H9 (cell line): ENCODE measurements around the gene TCF7L2. TPM values are rescaled to one million over a fixed set of nuclear protein-coding genes. Genes with fewer than 3 reads are reported as not detected.

Experiments used
- DNase-seq: peaks from one replicate; pipeline ENCODE4 v3.0.0-alpha.2; 2017
- H2AFZ ChIP-seq: one replicate; pipeline ENCODE4 v1.6.1; 2013; ENCODE audit warnings: mild to moderate bottlenecking, low read length, control low read depth, moderate library complexity
- H2AK5ac ChIP-seq: 2 replicates; pipeline ENCODE4 v1.6.1; 2013; ENCODE audit warnings: low read length, control low read depth, mixed read lengths; ENCODE audit not compliant: insufficient read length
- H2BK120ac ChIP-seq: one replicate; pipeline ENCODE4 v1.6.1; 2013; ENCODE audit warnings: low read depth, mild to moderate bottlenecking, low read length, control low read depth, inconsistent platforms; ENCODE audit not compliant: poor library complexity, severe bottlenecking
- H2BK12ac ChIP-seq: 2 replicates; pipeline ENCODE4 v1.6.1; 2013; ENCODE audit warnings: low read length, control low read depth, mixed read lengths, low read depth; ENCODE audit not compliant: insufficient read length
- H2BK15ac ChIP-seq: 2 replicates; pipeline ENCODE4 v1.6.1; 2013; ENCODE audit warnings: low read depth, low read length, control low read depth
- H2BK20ac ChIP-seq: one replicate; pipeline ENCODE4 v1.6.1; 2013; ENCODE audit warnings: low read depth, mild to moderate bottlenecking, low read length, control low read depth, inconsistent platforms; ENCODE audit not compliant: poor library complexity, severe bottlenecking
- H2BK5ac ChIP-seq: 2 replicates; pipeline ENCODE4 v1.6.1; 2013; ENCODE audit warnings: low read length, control low read depth, mixed read lengths; ENCODE audit not compliant: insufficient read length
- H3K14ac ChIP-seq: 2 replicates; pipeline ENCODE4 v1.6.1; 2013; ENCODE audit warnings: low read length, control low read depth; ENCODE audit not compliant: insufficient read depth
- H3K18ac ChIP-seq: 2 replicates; pipeline ENCODE4 v1.6.1; 2013; ENCODE audit warnings: low read depth, mild to moderate bottlenecking, mixed read lengths, low read length, control low read depth; ENCODE audit not compliant: insufficient read length
- H3K23ac ChIP-seq: 2 replicates; pipeline ENCODE4 v1.6.1; 2013; ENCODE audit warnings: low read length, control low read depth, mixed read lengths, low read depth; ENCODE audit not compliant: insufficient read length
- H3K23me2 ChIP-seq: 2 replicates; pipeline ENCODE4 v1.6.1; 2013; ENCODE audit warnings: low read depth, mild to moderate bottlenecking, mixed read lengths, low read length, control low read depth; ENCODE audit not compliant: insufficient read length, poor library complexity, severe bottlenecking
- H3K27ac ChIP-seq: 2 replicates; pipeline ENCODE4 v1.5.1; 2013; ENCODE audit warnings: low read length, control low read depth, mixed read lengths, low read depth; ENCODE audit not compliant: insufficient read length
- H3K27me3 ChIP-seq: 2 replicates; pipeline ENCODE4 v1.6.1; 2013; ENCODE audit warnings: low read length, control low read depth, inconsistent platforms; ENCODE audit not compliant: insufficient read depth
- H3K4ac ChIP-seq: 2 replicates; pipeline ENCODE4 v1.6.1; 2013; ENCODE audit warnings: low read depth, mild to moderate bottlenecking, control low read depth, inconsistent platforms, low read length, moderate library complexity
- H3K4me1 ChIP-seq: 2 replicates; pipeline ENCODE4 v1.6.1; 2013; ENCODE audit warnings: low read length, control low read depth, inconsistent platforms; ENCODE audit not compliant: insufficient read depth
- H3K4me2 ChIP-seq: 2 replicates; pipeline ENCODE4 v1.6.1; 2013; ENCODE audit warnings: low read length, control low read depth, mixed read lengths; ENCODE audit not compliant: insufficient read length, insufficient read depth
- H3K56ac ChIP-seq: 2 replicates; pipeline ENCODE4 v1.6.1; 2013; ENCODE audit warnings: low read depth, mild to moderate bottlenecking, mixed read lengths, low read length, control low read depth; ENCODE audit not compliant: insufficient read length
- H3K79me1 ChIP-seq: 2 replicates; pipeline ENCODE4 v1.6.1; 2013; ENCODE audit warnings: low read depth, mild to moderate bottlenecking, moderate library complexity, low read length, control low read depth, inconsistent platforms; ENCODE audit not compliant: insufficient read depth, poor library complexity, severe bottlenecking
- H3K79me2 ChIP-seq: 2 replicates; pipeline ENCODE4 v1.6.1; 2013; ENCODE audit warnings: low read length, control low read depth, inconsistent platforms; ENCODE audit not compliant: insufficient read depth
- H3K9ac ChIP-seq: 2 replicates; pipeline ENCODE4 v1.6.1; 2013; ENCODE audit warnings: low read length, control low read depth, mixed read lengths; ENCODE audit not compliant: insufficient read length; ENCODE audit errors: extremely low read depth
- H3K9me3 ChIP-seq: one replicate; pipeline ENCODE4 v1.6.1; 2013; ENCODE audit warnings: low read depth, low read length, inconsistent platforms; ENCODE audit not compliant: control insufficient read depth
- H3T11ph ChIP-seq: one replicate; pipeline ENCODE4 v1.6.1; 2013; ENCODE audit warnings: mild to moderate bottlenecking, low read length, control low read depth, inconsistent platforms
- H4K20me1 ChIP-seq: one replicate; pipeline ENCODE4 v1.6.1; 2013; ENCODE audit not compliant: control insufficient read depth, insufficient read length, insufficient read depth
- H4K5ac ChIP-seq: 2 replicates; pipeline ENCODE4 v1.6.1; 2013; ENCODE audit warnings: low read depth, mild to moderate bottlenecking, mixed read lengths, low read length, control low read depth; ENCODE audit not compliant: insufficient read length
- H4K8ac ChIP-seq: replicated peaks from 2 replicates; pipeline ENCODE4 v1.6.1; 2013; ENCODE audit warnings: low read length, control low read depth, mixed read lengths, low read depth; ENCODE audit not compliant: insufficient read length
- H4K91ac ChIP-seq: 2 replicates; pipeline ENCODE4 v1.6.1; 2013; ENCODE audit warnings: low read depth, mild to moderate bottlenecking, moderate library complexity, mixed read lengths, low read length, control low read depth; ENCODE audit not compliant: insufficient read length
- H3K27ac Mint-ChIP-seq, 3 experiments: 2 replicates in 2 of 3; 3 replicates in 1 of 3; pipeline ENCODE4 v1.8.0; 2020 to 2021; ENCODE audit warnings: mixed read lengths in 3 of 3, mild to moderate bottlenecking in 1 of 3, moderate library complexity in 1 of 3
- H3K27me3 Mint-ChIP-seq: 2 replicates; pipeline ENCODE4 v1.8.0; 2021; ENCODE audit warnings: low read depth, mild to moderate bottlenecking, moderate library complexity, mixed read lengths
- H3K36me3 Mint-ChIP-seq, 3 experiments: 2 replicates in 2 of 3; 3 replicates in 1 of 3; pipeline ENCODE4 v1.8.0; 2020 to 2021; ENCODE audit warnings: low read depth in 3 of 3, mixed read lengths in 3 of 3; ENCODE audit not compliant: insufficient read depth in 1 of 3
- H3K4me1 Mint-ChIP-seq, 2 experiments: 2 replicates each; pipeline ENCODE4 v1.8.0; 2020; ENCODE audit warnings: mixed read lengths in 2 of 2
- H3K4me3 Mint-ChIP-seq, 2 experiments: 2 replicates in 1 of 2; 3 replicates in 1 of 2; pipeline ENCODE4 v1.8.0; 2020 to 2021; ENCODE audit warnings: mild to moderate bottlenecking in 2 of 2, mixed read lengths in 2 of 2, moderate library complexity in 1 of 2
- H3K9me3 Mint-ChIP-seq, 2 experiments: 2 replicates in 1 of 2; 3 replicates in 1 of 2; pipeline ENCODE4 v1.8.0; 2020; ENCODE audit warnings: mild to moderate bottlenecking in 2 of 2, mixed read lengths in 2 of 2, moderate library complexity in 1 of 2
- CTCF ChIP-seq: fragments of 200-600 bp; sonication (generic); conservative IDR thresholded peaks from 3 replicates; pipeline ENCODE4 v1.8.0; 2021; ENCODE audit warnings: antibody characterized with exemption, mild to moderate bottlenecking
- WGBS: extraction: QIAGEN DNeasy Blood & Tissue Kit; methylation state at CpG from one replicate; pipeline ENCODE4 v1.1.7; 2013; ENCODE audit warnings: missing lambda C conversion rate, low lambda C conversion rate, mixed read lengths; ENCODE audit not compliant: insufficient read length; ENCODE audit errors: extremely low coverage; 5-methylcytosine and 5-hydroxymethylcytosine counted together
- total RNA-seq: library from RNA; stranded (reverse); gene quantifications from 2 replicates; pipeline ENCODE4 v1.2.1, GENCODE V29; 2021

Gene TCF7L2
- total RNA-seq, 1 experiment from 2014 or later = 71.1 TPM

GRCh38 chr10:113161066-113161465, 211.0 kb downstream of the TCF7L2 start:
- H3K23ac ChIP-seq = no peak overlapping the region
- no peak for DNase-seq
- H3K18ac ChIP-seq = no peak overlapping the region
- no peak overlapping the region for H2AFZ ChIP-seq
- no peak overlapping the region for H3K14ac ChIP-seq
- no peaks in the 10 kb centered on the region for H3K27me3 Mint-ChIP-seq
- H2BK120ac ChIP-seq = no peak overlapping the region
- H3K9me3 Mint-ChIP-seq = no peaks in the 10 kb centered on the region; a peak in 1 of 5 replicates
- H4K20me1 ChIP-seq = no peaks in the 10 kb centered on the region
- no peak overlapping the region for H4K8ac ChIP-seq
- H3K4ac ChIP-seq = no peak overlapping the region
- no peak overlapping the region for H2BK5ac ChIP-seq
- H3K4me2 ChIP-seq = no peak overlapping the region
- no peak overlapping the region for H3K9ac ChIP-seq
- no CpG with 5 or more reads among the region's 6 CpGs for WGBS
- no peak overlapping the region for H2BK12ac ChIP-seq
- H3K79me2 ChIP-seq = no peaks in the 10 kb centered on the region
- no peaks in the 10 kb centered on the region for H3K23me2 ChIP-seq
- no peak overlapping the region for H2BK15ac ChIP-seq
- H4K5ac ChIP-seq = no peak overlapping the region
- H3K4me1 ChIP-seq = peaks cover 9% of the 10 kb centered on the region; the same call in 1 of the 2 replicates
- H2AK5ac ChIP-seq = no peak overlapping the region
- H3K27ac ChIP-seq = no peak overlapping the region
- no peak overlapping the region for H3K56ac ChIP-seq
- no peaks in the 10 kb centered on the region for H3K9me3 ChIP-seq
- H4K91ac ChIP-seq = no peak overlapping the region
- no peak overlapping the region for H3K4me3 Mint-ChIP-seq
- no peak overlapping the region for H3T11ph ChIP-seq
- H3K4me1 Mint-ChIP-seq = peaks cover 38 to 68% of the 10 kb centered on the region in 2 experiments
- H3K36me3 Mint-ChIP-seq = peaks cover 42 to 87% (median 79%) of the 10 kb centered on the region in 3 experiments; a peak in 6 of 7 replicates
- no peak overlapping the region for H2BK20ac ChIP-seq
- H3K27me3 ChIP-seq = no peaks in the 10 kb centered on the region
- peak overlapping the region in 1 of 3 experiments; percentile 61; a peak in 3 of 7 replicates for H3K27ac Mint-ChIP-seq
- TF ChIP-seq CTCF = no peak
- H3K79me1 ChIP-seq = no peaks in the 10 kb centered on the region
